ENCODE data around the gene FUS.
"Not testable (repeated sequence)": the region's sequence is repeated elsewhere in the genome, so short reads cannot be mapped to it uniquely, and the experiment has no call there.

FUS gene

DNA sequence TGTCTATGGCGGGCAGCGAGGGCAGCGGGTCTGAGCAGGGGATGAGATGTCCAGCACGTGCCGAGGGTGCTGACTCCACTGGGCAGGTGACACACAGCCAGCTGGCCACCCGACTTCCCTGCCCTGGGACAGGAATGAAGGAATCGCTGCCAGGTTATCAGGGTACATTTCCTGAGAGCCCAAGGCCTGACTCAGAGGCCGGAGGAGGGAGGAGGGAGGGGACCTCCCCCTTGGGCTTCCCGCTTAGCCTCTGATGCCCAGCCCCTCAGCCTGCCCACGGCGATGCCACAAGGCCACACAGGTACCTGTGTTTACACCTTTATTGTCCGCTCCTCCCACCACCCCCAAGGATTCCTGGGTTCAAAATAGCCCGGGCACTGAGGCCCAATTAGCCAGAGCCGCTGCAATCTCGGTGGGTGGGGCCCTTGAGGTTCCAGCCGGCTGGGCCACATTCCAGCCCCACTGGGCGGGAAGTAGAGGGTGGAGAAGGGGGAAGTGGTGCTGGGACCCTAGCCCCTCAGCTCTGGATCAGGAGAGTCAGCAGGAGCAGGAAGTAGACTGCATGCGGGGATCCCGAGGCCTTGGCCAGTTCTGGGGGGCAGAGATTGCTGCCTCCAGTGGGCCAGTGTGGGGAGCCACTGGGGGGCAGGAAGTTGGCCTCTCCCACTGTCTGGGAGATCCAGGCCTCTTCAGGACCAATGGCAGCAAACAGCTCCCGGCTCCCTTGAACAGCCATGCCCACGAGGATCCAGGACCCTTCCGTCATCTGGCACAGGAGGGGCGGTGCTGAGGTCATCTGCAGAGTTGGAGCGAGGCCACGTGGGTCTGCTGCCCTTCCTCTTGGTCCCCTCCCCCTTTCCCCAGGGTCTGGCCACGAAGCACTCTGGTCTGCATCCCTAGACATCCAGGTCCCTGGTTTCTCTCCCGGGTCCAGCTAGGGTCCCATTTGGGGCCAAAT is 41.0 kb upstream of the FUS start:
- no peaks in the 10 kb centered on the region for H3K9me3 ChIP-seq (ENCODE audit: control insufficient read depth, insufficient read depth, low read length)
- no peaks in the 10 kb centered on the region for H3K36me3 ChIP-seq (ENCODE audit: insufficient read depth, low read length)
- peak overlapping the region; percentile 12; the same call in 1 of the 2 replicates for H3K9ac ChIP-seq (ENCODE audit: low read depth, low read length)
- H3K4me1 ChIP-seq (ENCODE audit: insufficient read depth, low read length), result peaks cover 31% of the 10 kb centered on the region

DNA sequence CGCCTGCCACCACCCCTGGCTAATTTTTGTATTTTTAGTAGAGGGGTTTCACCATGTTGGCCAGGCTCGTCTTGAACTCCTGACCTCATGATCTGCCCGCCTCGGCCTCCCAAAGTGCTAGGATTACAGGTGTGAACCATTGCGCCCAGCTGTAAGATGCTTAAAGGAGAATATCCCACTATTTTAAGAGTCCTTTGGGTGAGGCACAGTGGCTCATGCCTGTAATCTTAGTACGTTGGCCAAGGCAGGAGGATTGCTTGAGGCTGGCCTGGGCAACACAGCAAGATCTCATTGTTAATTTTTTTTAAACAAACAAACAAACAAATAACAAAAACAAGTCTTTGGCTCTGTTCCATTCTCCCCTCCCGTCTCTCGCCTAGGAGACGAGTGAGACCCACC is 38.9 kb upstream of the FUS start:
- H3K36me3 ChIP-seq (ENCODE audit: insufficient read depth, low read length); H3K9me3 ChIP-seq (ENCODE audit: control insufficient read depth, insufficient read depth, low read length): not testable (repeated sequence)
- Histone ChIP-seq H3K4me1 (ENCODE audit: insufficient read depth, low read length) (peaks cover 26% of the 10 kb centered on the region), H3K9ac (ENCODE audit: low read depth, low read length) (peak overlapping the region; percentile 52; the same call in 1 of the 2 replicates)

GRCh38 chr16:31141489-31142108 is 38.3 kb upstream of the FUS start:
- Histone ChIP-seq H3K9me3 (ENCODE audit: control insufficient read depth, insufficient read depth, low read length) (no peaks in the 10 kb centered on the region), H3K9ac (ENCODE audit: low read depth, low read length) (peak overlapping the region; percentile 52), H3K4me1 (ENCODE audit: insufficient read depth, low read length) (peaks cover 24% of the 10 kb centered on the region), H3K36me3 (ENCODE audit: insufficient read depth, low read length) (no peaks in the 10 kb centered on the region)

GRCh38 chr16:31142109-31143010 is 37.6 kb upstream of the FUS start:
- Histone ChIP-seq H3K36me3 (ENCODE audit: insufficient read depth, low read length) (no peaks in the 10 kb centered on the region), H3K4me1 (ENCODE audit: insufficient read depth, low read length) (peaks cover 24% of the 10 kb centered on the region), H3K9ac (ENCODE audit: low read depth, low read length) (peak overlapping the region; percentile 61), H3K9me3 (ENCODE audit: control insufficient read depth, insufficient read depth, low read length) (no peaks in the 10 kb centered on the region)

- H3K36me3 ChIP-seq (ENCODE audit: insufficient read depth, low read length), result no peaks in the 10 kb centered on the region
- peak overlapping the region; percentile 61; the same call in 1 of the 2 replicates for H3K9ac ChIP-seq (ENCODE audit: low read depth, low read length)
- no peaks in the 10 kb centered on the region for H3K9me3 ChIP-seq (ENCODE audit: control insufficient read depth, insufficient read depth, low read length)
- H3K4me1 ChIP-seq (ENCODE audit: insufficient read depth, low read length), result peaks cover 23% of the 10 kb centered on the region
Measured at GRCh38 chr16:31143011-31143693, 36.8 kb upstream of the FUS start.

GRCh38 chr16:31143694-31144148 is 36.2 kb upstream of the FUS start:
- Histone ChIP-seq H3K36me3 (ENCODE audit: insufficient read depth, low read length) (no peaks in the 10 kb centered on the region), H3K9me3 (ENCODE audit: control insufficient read depth, insufficient read depth, low read length) (no peaks in the 10 kb centered on the region), H3K4me1 (ENCODE audit: insufficient read depth, low read length) (peaks cover 17% of the 10 kb centered on the region; the same call in 1 of the 2 replicates), H3K9ac (ENCODE audit: low read depth, low read length) (no peak overlapping the region)

- H3K9ac ChIP-seq (ENCODE audit: low read depth, low read length); H3K9me3 ChIP-seq (ENCODE audit: control insufficient read depth, insufficient read depth, low read length): not testable (repeated sequence)
Measured at GRCh38 chr16:31144418-31144817, 35.5 kb upstream of the FUS start.

GRCh38 chr16:31145398-31145990 is 34.4 kb upstream of the FUS start:
- H3K4me1 ChIP-seq (ENCODE audit: insufficient read depth, low read length), result peaks cover 21% of the 10 kb centered on the region
- H3K9ac ChIP-seq (ENCODE audit: low read depth, low read length), result no peak overlapping the region

More at GRCh38 chr16:31144418-31144817, 35.5 kb upstream of the FUS start:
- peaks cover 14% of the 10 kb centered on the region; the same call in 1 of the 2 replicates for H3K4me1 ChIP-seq (ENCODE audit: insufficient read depth, low read length)
- H3K36me3 ChIP-seq (ENCODE audit: insufficient read depth, low read length), result not testable (repeated sequence)

GRCh38 chr16:31147574-31147973 is 32.4 kb upstream of the FUS start:
- Histone ChIP-seq H3K36me3 (ENCODE audit: insufficient read depth, low read length) (no peaks in the 10 kb centered on the region), H3K9ac (ENCODE audit: low read depth, low read length) (peak overlapping the region; percentile 41; the same call in 1 of the 2 replicates), H3K4me1 (ENCODE audit: insufficient read depth, low read length) (peaks cover 13% of the 10 kb centered on the region), H3K9me3 (ENCODE audit: control insufficient read depth, insufficient read depth, low read length) (no peaks in the 10 kb centered on the region)

More at GRCh38 chr16:31145398-31145990, 34.4 kb upstream of the FUS start:
- no peaks in the 10 kb centered on the region for H3K9me3 ChIP-seq (ENCODE audit: control insufficient read depth, insufficient read depth, low read length)
- no peaks in the 10 kb centered on the region for H3K36me3 ChIP-seq (ENCODE audit: insufficient read depth, low read length)

GRCh38 chr16:31148281-31148728 is 31.6 kb upstream of the FUS start:
- Histone ChIP-seq H3K9me3 (ENCODE audit: control insufficient read depth, insufficient read depth, low read length) (no peaks in the 10 kb centered on the region), H3K36me3 (ENCODE audit: insufficient read depth, low read length) (no peaks in the 10 kb centered on the region), H3K4me1 (ENCODE audit: insufficient read depth, low read length) (peaks cover 13% of the 10 kb centered on the region), H3K9ac (ENCODE audit: low read depth, low read length) (peak overlapping the region; percentile 41; the same call in 1 of the 2 replicates)

DNA sequence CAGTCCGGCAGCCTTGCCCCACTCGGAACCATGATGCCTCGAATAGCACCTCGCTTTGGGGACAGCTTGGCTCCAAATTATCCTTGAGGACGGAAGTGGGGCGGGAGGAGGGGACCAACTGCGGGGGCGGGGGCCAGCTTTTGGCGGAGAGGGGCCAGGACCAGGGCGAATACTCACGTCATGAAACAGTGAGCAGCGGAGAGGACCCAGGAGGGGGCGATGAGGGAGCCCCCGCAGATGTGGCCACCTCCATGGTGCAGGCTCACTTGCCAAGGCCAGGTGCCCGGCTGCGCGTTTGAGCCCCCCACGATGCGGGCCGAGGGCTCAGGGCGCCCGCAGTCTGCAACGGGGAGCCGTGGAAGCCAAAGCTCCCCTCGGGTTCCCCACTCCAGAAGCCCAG is 31.0 kb upstream of the FUS start:
- Histone ChIP-seq H3K36me3 (ENCODE audit: insufficient read depth, low read length) (no peaks in the 10 kb centered on the region), H3K9ac (ENCODE audit: low read depth, low read length) (peak overlapping the region; percentile 41; the same call in 1 of the 2 replicates), H3K9me3 (ENCODE audit: control insufficient read depth, insufficient read depth, low read length) (no peaks in the 10 kb centered on the region), H3K4me1 (ENCODE audit: insufficient read depth, low read length) (peaks cover 13% of the 10 kb centered on the region)

- H3K4me1 ChIP-seq (ENCODE audit: insufficient read depth, low read length), result peaks cover 13% of the 10 kb centered on the region
- no peaks in the 10 kb centered on the region for H3K36me3 ChIP-seq (ENCODE audit: insufficient read depth, low read length)
- no peaks in the 10 kb centered on the region for H3K9me3 ChIP-seq (ENCODE audit: control insufficient read depth, insufficient read depth, low read length)
- no peak overlapping the region; the same call in 1 of the 2 replicates for H3K9ac ChIP-seq (ENCODE audit: low read depth, low read length)
Measured at GRCh38 chr16:31149332-31149731, 30.6 kb upstream of the FUS start.
